CD4-positive, alpha-beta T cell (primary cell): ENCODE measurements around the gene MGAT5. TPM values are rescaled to one million over a fixed set of nuclear protein-coding genes. Genes with fewer than 3 reads are reported as not detected.

ENCODE experiments used
- ATAC-seq: fragments of 200-7000 bp; cut with Tn5 transposase; one replicate; pipeline ENCODE4 v1.10.0; 2022; ENCODE audit warnings: mild to moderate bottlenecking; ENCODE audit not compliant: poor library complexity
- CTCF ChIA-PET: fragments of 350-600 bp; sonication (Branson Sonifier 250); formaldehyde crosslinking; loops from one replicate; lab custom pipeline; 2021; ENCODE audit warnings: antibody characterized with exemption, inconsistent platforms; lab: Charles Lee
- POLR2A ChIA-PET: fragments of 350-600 bp; sonication (Branson Sonifier 250); formaldehyde crosslinking; loops from one replicate; lab custom pipeline; 2021; ENCODE audit warnings: antibody characterized with exemption, inconsistent platforms; lab: Charles Lee
- DNase-seq, 14 experiments: peaks; one replicate each; pipeline ENCODE4 v3.0.0-alpha.2; 2013 to 2020; ENCODE audit warnings: mixed read lengths in 2 of 14
- H3K27ac ChIP-seq, 2 donors: one replicate each; pipeline versions ENCODE4 v1.5.1 to v1.7.0; 2013; ENCODE audit warnings: low read length in 2 of 2, low read depth in 1 of 2, mild to moderate bottlenecking in 1 of 2
- H3K27me3 ChIP-seq, 2 experiments: 1 replicate in 1 of 2; 2 replicates in 1 of 2; pipeline versions ENCODE4 v1.6.1 to v1.7.0; 2013; ENCODE audit warnings: low read length in 2 of 2, control low read depth in 1 of 2, mild to moderate bottlenecking in 1 of 2, moderate library complexity in 1 of 2; ENCODE audit not compliant: insufficient read depth in 2 of 2, control insufficient read depth in 1 of 2
- H3K36me3 ChIP-seq: one replicate; pipeline ENCODE4 v1.6.1; 2013; ENCODE audit warnings: low read length, control low read depth; ENCODE audit not compliant: insufficient read depth
- H3K4me1 ChIP-seq: one replicate; pipeline ENCODE4 v1.6.1; 2013; ENCODE audit warnings: low read length, control low read depth; ENCODE audit not compliant: insufficient read depth
- H3K4me3 ChIP-seq: one replicate; pipeline ENCODE4 v1.5.1; 2013; ENCODE audit warnings: mild to moderate bottlenecking, low read length, moderate library complexity
- H3K9me3 ChIP-seq, 2 experiments: 1 replicate in 1 of 2; 2 replicates in 1 of 2; pipeline versions ENCODE4 v1.6.1 to v1.7.0; 2013; ENCODE audit warnings: low read length in 2 of 2, mild to moderate bottlenecking in 2 of 2, control low read depth in 1 of 2, moderate library complexity in 1 of 2; ENCODE audit not compliant: control insufficient read depth in 1 of 2, insufficient read depth in 1 of 2
- H3K27ac Mint-ChIP-seq: one replicate; pipeline ENCODE4 v1.8.0; 2020; ENCODE audit warnings: mixed read lengths
- H3K27me3 Mint-ChIP-seq: one replicate; pipeline ENCODE4 v1.8.0; 2021; ENCODE audit warnings: mixed read lengths
- H3K36me3 Mint-ChIP-seq: one replicate; pipeline ENCODE4 v1.8.0; 2021; ENCODE audit warnings: low read depth, mixed read lengths
- H3K4me1 Mint-ChIP-seq: one replicate; pipeline ENCODE4 v1.8.0; 2021; ENCODE audit warnings: low read depth, mixed read lengths
- H3K4me3 Mint-ChIP-seq: one replicate; pipeline ENCODE4 v1.8.0; 2020; ENCODE audit warnings: mild to moderate bottlenecking, mixed read lengths
- H3K9me3 Mint-ChIP-seq: one replicate; pipeline ENCODE4 v1.8.0; 2020; ENCODE audit warnings: mixed read lengths
- CTCF ChIP-seq: fragments of 200-600 bp; IDR thresholded peaks from one replicate; pipeline ENCODE4 v1.8.0; 2022; ENCODE audit warnings: antibody characterized with exemption, mild to moderate bottlenecking
- intact Hi-C, 2 experiments: fragments of 100-400 bp; cut with DNase I in 1 of 2; cut with micrococcal nuclease in 1 of 2; formaldehyde crosslinking; loops; one replicate each; pipeline versions ENCODE4 v1.15.1 to v1.9.0; 2023 to 2025; cut with DNase I, micrococcal nuclease
- total RNA-seq, 174 experiments: library from RNA in 2 of 174; stranded (reverse) in 2 of 174; gene quantifications; one replicate each; pipeline ENCODE4 v1.2.3 and lab custom pipeline; 2021 to 2026

MGAT5 gene
- total RNA-seq, 2 experiments from 2014 or later: 77.5 to 77.8 TPM

DNA sequence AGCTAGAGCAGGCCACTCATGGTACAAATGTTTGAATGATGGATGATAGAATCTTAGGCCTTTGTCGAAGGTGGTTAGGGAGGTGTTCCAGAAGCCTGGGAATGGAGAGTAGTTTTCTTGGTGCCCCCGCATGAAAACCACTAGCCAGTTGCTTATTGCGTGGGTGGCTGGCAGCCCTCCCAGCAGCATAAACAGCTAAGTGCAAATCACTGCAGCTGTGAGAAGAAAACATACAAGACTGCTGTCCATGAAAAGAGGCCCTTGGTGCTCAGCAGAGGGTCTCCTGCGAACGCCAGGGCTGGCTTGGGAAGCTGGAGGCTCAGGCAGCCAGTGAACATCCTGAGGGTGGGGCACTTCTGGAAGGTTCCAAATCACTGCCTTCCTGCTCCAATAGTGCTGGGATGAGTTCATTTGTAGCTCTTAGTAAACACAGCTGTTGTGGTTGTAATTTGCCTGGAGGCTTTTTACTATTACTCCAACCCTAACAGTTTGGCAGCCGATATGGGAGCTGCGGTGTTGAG lies 118.8 kb downstream of the MGAT5 start:
- peaks cover 89% of the 10 kb centered on the region for H3K36me3 Mint-ChIP-seq
- H3K4me3 Mint-ChIP-seq: no peak overlapping the region
- no peak overlapping the region for H3K4me3 ChIP-seq
- H3K27ac Mint-ChIP-seq: no peak overlapping the region
- H3K27ac ChIP-seq: no peak overlapping the region
- H3K4me1 ChIP-seq: peaks cover 6% of the 10 kb centered on the region
- H3K36me3 ChIP-seq: peaks cover 70% of the 10 kb centered on the region
- no peak for TF ChIP-seq CTCF
- DNase-seq: no peak
- H3K27me3 Mint-ChIP-seq: no peaks in the 10 kb centered on the region
- no peak for ATAC-seq
- CTCF ChIA-PET: no interaction called here
- H3K27me3 ChIP-seq: no peaks in the 10 kb centered on the region
- intact Hi-C loops: no loop called here
- H3K9me3 Mint-ChIP-seq: no peaks in the 10 kb centered on the region
- peaks cover 30% of the 10 kb centered on the region for H3K4me1 Mint-ChIP-seq
- H3K9me3 ChIP-seq: no peaks in the 10 kb centered on the region
- POLR2A ChIA-PET: no interaction called here

- H3K9me3 ChIP-seq: no peaks in the 10 kb centered on the region
- Mint-ChIP-seq H3K36me3 (peaks cover 81% of the 10 kb centered on the region), H3K9me3 (no peaks in the 10 kb centered on the region), H3K27ac (no peak overlapping the region), H3K27me3 (no peaks in the 10 kb centered on the region), H3K4me3 (no peak overlapping the region), H3K4me1 (peaks cover 5% of the 10 kb centered on the region)
- ChIA-PET CTCF (no interaction called here), POLR2A (no interaction called here)
- H3K4me3 ChIP-seq: no peak overlapping the region
- intact Hi-C loops: no loop called here
- H3K36me3 ChIP-seq: peaks cover 75% of the 10 kb centered on the region
- no peaks in the 10 kb centered on the region for H3K4me1 ChIP-seq
- no peaks in the 10 kb centered on the region for H3K27me3 ChIP-seq
- no peak for TF ChIP-seq CTCF
- no peak overlapping the region for H3K27ac ChIP-seq
- ATAC-seq: no peak
- DNase-seq: no peak
Observed at GRCh38 chr2:134375935-134376334, 122.1 kb downstream of the MGAT5 start.

DNA sequence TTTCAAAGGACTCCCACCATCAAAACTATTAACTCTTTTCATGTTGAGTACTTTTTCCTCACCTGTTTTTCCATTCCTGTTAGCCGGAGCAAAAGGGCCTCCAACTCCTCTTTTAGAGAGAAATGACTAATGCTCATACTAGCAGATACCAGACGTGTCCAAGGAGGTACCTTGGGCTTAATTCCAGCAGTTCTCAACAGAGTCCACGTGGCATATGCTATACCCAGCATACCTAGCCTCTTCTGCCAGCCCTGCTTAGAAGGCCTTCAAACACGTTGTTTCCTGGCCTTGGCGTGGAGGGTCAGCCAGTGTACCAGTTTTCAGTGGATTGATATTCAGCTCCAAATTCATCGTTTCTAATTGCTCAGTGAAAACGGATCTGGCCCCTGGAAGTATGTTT lies 123.9 kb downstream of the MGAT5 start:
- Histone ChIP-seq H3K27ac (no peak overlapping the region), H3K9me3 (no peaks in the 10 kb centered on the region), H3K4me3 (no peak overlapping the region), H3K36me3 (peaks cover 66% of the 10 kb centered on the region), H3K27me3 (no peaks in the 10 kb centered on the region), H3K4me1 (no peaks in the 10 kb centered on the region)
- intact Hi-C loops: no loop called here
- peaks cover 5% of the 10 kb centered on the region for H3K4me1 Mint-ChIP-seq
- no peaks in the 10 kb centered on the region for H3K27me3 Mint-ChIP-seq
- ChIA-PET POLR2A (no interaction called here), CTCF (no interaction called here)
- peaks cover 68% of the 10 kb centered on the region for H3K36me3 Mint-ChIP-seq
- DNase-seq (no peak), ATAC-seq (no peak)
- no peak overlapping the region for H3K27ac Mint-ChIP-seq
- no peak overlapping the region for H3K4me3 Mint-ChIP-seq
- TF ChIP-seq CTCF: no peak
- no peaks in the 10 kb centered on the region for H3K9me3 Mint-ChIP-seq
